NCI-H2107 treated with DMSO at 0.1 percent for 48 hours (cell line): ENCODE measurements around the gene CFP.

ENCODE experiments used
- DNase-seq: peaks from one replicate; lab custom pipeline; 2025; ENCODE audit not compliant: unreplicated experiment; lab: John Stamatoyannopoulos, UW

CFP gene

DNA sequence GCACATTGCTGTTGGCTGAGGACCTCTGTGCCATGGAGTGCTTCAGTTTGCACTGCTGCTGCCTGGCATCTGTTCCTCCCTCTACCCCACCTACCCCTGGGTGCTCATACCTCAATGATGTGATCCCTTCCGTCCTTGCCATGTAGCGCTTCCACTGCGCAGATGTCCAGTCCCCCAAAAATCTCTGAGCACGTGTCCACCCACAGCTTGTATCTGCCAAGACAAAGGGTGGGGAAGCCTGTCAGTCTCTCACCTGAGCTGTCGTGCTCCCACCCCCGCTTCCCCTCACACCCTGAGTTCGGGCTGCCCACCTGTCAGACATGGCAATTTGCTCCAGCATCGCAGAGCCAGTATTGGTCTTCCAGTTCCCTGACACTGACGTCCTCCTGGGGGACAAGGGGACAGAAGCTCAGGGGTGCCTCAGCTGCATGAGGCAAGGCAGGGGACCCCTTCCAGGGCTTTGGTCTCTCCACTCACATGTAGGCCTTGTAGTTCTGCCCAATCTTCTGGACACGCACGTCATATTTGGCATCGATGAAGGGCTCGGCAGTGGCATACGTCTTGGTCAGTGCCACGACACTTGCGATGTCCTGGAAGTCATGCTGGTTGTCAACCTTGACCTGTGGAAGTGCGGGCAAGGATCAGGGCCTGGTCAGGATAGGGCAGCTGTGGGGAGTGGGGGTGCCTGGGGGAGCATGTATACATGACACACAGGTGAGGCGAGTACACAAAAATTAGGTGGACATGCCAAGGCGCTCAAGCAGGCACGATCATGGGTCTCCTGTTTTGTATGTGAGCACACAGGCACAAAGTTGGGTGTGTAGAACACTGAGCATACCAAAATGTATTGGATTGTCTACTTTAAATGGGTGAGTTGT lies 53.5 kb downstream of the CFP start:
- DNase-seq = no peak

DNA sequence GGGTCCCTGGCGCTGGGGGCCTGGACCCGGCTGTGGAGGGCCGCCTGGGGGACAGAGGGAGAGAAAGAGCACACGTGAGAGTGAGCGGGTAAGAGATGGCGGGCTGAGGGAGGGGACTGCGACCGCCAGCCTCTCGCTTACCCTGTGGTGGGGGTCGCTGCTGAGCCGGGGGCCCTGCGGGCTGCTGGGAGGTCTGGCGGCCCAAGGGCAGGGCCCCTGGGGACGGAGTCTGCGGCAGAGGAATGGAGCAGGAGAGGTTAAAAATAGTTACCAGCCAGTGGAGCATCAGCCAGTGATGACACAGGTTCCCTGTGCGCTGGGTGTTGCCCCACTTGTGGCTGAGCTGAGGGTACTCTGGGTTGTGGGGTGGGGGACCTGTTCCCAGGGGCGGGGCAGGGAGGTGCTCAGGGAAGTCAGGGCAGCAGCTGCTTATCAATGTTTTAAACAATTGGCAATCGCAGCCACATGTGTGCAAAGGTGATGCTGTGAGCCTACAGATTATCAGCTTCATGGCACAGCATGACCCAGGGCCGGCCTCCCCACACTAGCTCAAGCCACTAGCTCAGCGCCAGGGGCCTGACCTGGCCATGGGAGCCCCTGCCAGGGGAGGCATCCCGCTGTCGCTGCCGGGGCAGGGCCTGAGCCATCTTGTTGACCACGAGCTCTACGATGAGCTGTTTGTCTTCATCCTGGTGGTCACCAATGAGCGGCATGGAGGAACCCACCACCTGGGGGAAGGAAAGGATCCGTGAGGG lies 55.0 kb downstream of the CFP start:
- no peak for DNase-seq

DNA sequence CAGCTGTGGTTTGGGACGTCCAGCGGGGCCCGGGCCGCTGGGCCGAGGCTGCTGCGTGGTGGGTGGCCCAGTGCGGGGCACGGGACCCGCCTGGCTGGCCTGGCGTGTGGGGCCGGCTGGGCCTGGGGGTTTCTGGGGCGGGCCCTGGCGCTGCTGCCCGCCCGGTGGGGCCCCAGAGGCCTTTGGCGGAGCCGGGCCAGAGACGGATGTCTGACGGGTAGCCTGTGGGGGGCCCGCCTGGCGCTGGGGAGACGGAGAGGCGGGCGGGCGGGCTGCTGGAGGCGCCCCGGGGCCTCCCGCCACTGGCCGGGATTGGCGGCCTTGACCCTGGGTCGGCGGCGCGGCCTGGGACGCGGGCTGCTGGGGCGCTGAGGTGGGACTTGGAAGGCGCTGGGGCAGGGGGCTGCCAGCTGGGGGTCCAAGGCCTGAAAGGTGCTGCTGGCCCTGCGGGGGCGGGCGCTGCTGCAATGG lies 55.6 kb downstream of the CFP start:
- no peak for DNase-seq

- no peak for DNase-seq
Measured at GRCh38 chrX:47573341-47574075, 56.2 kb downstream of the CFP start.
